ENCODE results near the gene RAB2B. TPM values are rescaled to one million over a fixed set of nuclear protein-coding genes. Genes with fewer than 3 reads are reported as not detected.

RAB2B gene
- polyA plus RNA-seq, 3 donors = 2.1 to 9.9 (median 5.1) TPM

- 100% methylated on average over 1 of the region's 1 CpG for WGBS (ENCODE audit: insufficient coverage)
Measured at GRCh38 chr14:21514341-21514740, 37.6 kb upstream of the RAB2B start.

More at GRCh38 chr14:21514341-21514740, 37.6 kb upstream of the RAB2B start:
- no peak overlapping the region for H3K9ac ChIP-seq (ENCODE audit: insufficient read depth, low read length, poor library complexity, severe bottlenecking)
- peaks cover 15% of the 10 kb centered on the region for H3K79me2 ChIP-seq (ENCODE audit: insufficient read depth, low read length)
- H3K36me3 ChIP-seq (replicated peaks in 1 of 2; ENCODE audit: control insufficient read depth in 1 of 2, insufficient read depth in 2 of 2, low read length in 2 of 2) = no peaks in the 10 kb centered on the region
- Mint-ChIP-seq H3K4me3 (no peak overlapping the region), H3K4me1 (peaks cover 15% of the 10 kb centered on the region), H3K36me3 (peaks cover 0 to 3% of the 10 kb centered on the region in 2 donors), H3K27me3 (ENCODE audit: low read depth in 3 of 3) (peaks cover 10 to 12% (median 11%) of the 10 kb centered on the region in 3 donors), H3K9me3 (peaks cover 0 to 11% (median 7%) of the 10 kb centered on the region in 7 donors), H3K27ac (peak overlapping the region in 1 of 7 donors; percentile 4)
- no peak overlapping the region for H3K4me2 ChIP-seq (replicated peaks; ENCODE audit: extremely low read depth, low read length, poor library complexity, severe bottlenecking)
- no peak overlapping the region for H3K27ac ChIP-seq (ENCODE audit: low read depth in 1 of 2, low read length in 2 of 2)
- no peak overlapping the region for H3K4me3 ChIP-seq (replicated peaks in 1 of 3; ENCODE audit: low read depth in 2 of 3, low read length in 3 of 3)
- no peak for DNase-seq
- H3K27me3 ChIP-seq (ENCODE audit: control insufficient read depth in 2 of 2, insufficient read depth in 2 of 2, low read length in 2 of 2) = no peaks in the 10 kb centered on the region
- H4K20me1 ChIP-seq (ENCODE audit: insufficient read depth, low read length) = no peaks in the 10 kb centered on the region
- no peaks in the 10 kb centered on the region for H3K9me3 ChIP-seq (replicated peaks in 1 of 2; ENCODE audit: control insufficient read depth in 1 of 2, insufficient read depth in 1 of 2, low read length in 2 of 2)
- intact Hi-C loops (cut with micrococcal nuclease) = loop anchor here (5.0 to 10.0 kb wide), 2 partner anchors 57 to 80 kb away; partner anchors contain the start of gene CHD8 (in 1 of the 2)
- no peak for TF ChIP-seq CTCF (IDR thresholded peaks at IDR 0.05)
- H2AFZ ChIP-seq (ENCODE audit: insufficient read depth, low read depth, low read length, poor library complexity, severe bottlenecking) = peak overlapping the region; percentile 42
- H3K4me1 ChIP-seq (ENCODE audit: control insufficient read depth in 1 of 2, insufficient read depth in 2 of 2, low read length in 2 of 2) = peaks cover 16 to 21% of the 10 kb centered on the region in 2 donors

All from CD14-positive monocyte (primary cell).